Measurements from ENCODE around the gene TRAPPC2B. TPM values are rescaled to one million over a fixed set of nuclear protein-coding genes. Genes with fewer than 3 reads are reported as not detected.

The TRAPPC2B gene
- total RNA-seq: 10 to 100 TPM; 34.4 to 47.4 (median 40.8) TPM

GRCh38 chr19:57362997-57363687 lies at the start of gene TRAPPC2B, which contains the start of gene ZNF547:
Gene TRAPPC2B (plus strand): TSS chr19:57363551. CDS start chr19:57364834, 1,283 bp downstream.
Gene ZNF547 (plus strand): TSS chr19:57363551. CDS start chr19:57368556, 5,005 bp downstream.
- intact Hi-C loops (cut with DNase I; ENCODE audit: low total_unique reads) (loop anchor here (1.0 to 5.0 kb wide), 7 partner anchors 12 to 171 kb away; partner anchors contain the start of genes ZNF17, ZNF264, ZNF304 and ZNF460), in situ Hi-C loops (cut with MboI; ENCODE audit: low sequenced_read_pairs in 4 of 4) (no loop called here)
- H3K27me3 ChIP-seq: no peaks in the 10 kb centered on the region
- DNase-seq (peak; percentile 99 to 100), ATAC-seq (peak; percentile 94)
- H3K9me3 ChIP-seq: no peaks in the 10 kb centered on the region
- H3K4me3 ChIP-seq: peak within 1 kb of the TSS; percentile 68 to 93 (median 80)
- H3K27ac ChIP-seq: peak within 1 kb of the TSS; percentile 91 to 98 (median 97)
- H3K36me3 ChIP-seq: peaks cover 2 to 15% of the 10 kb centered on the region in 2 donors
- peaks cover 16 to 37% of the 10 kb centered on the region in 2 donors for H3K4me1 ChIP-seq
- TF ChIP-seq POLR2A (IDR thresholded peaks at IDR 0.05) (peak; percentile 80 to 81), CTCF (IDR thresholded peaks at IDR 0.05 in 4 of 5, conservative IDR thresholded peaks at IDR 0.05 in 1 of 5) (peak in 1 of 5 experiments; percentile 15)

GRCh38 chr19:57314146-57314545 lies 49.2 kb upstream of the TRAPPC2B start:
- H3K27me3 ChIP-seq: no peaks in the 10 kb centered on the region
- intact Hi-C loops (cut with DNase I; ENCODE audit: low total_unique reads): no loop called here
- no peak overlapping the region for H3K4me3 ChIP-seq
- H3K4me1 ChIP-seq: no peaks in the 10 kb centered on the region
- no peaks in the 10 kb centered on the region for H3K36me3 ChIP-seq
- H3K27ac ChIP-seq: no peak overlapping the region
- ATAC-seq (no peak), DNase-seq (no peak)
- TF ChIP-seq CTCF (IDR thresholded peaks at IDR 0.05 in 4 of 5, conservative IDR thresholded peaks at IDR 0.05 in 1 of 5) (no peak), POLR2A (IDR thresholded peaks at IDR 0.05) (no peak)
- no peaks in the 10 kb centered on the region for H3K9me3 ChIP-seq
- in situ Hi-C loops (cut with MboI; ENCODE audit: low sequenced_read_pairs in 4 of 4): no loop called here

- Histone ChIP-seq H3K36me3 (no peaks in the 10 kb centered on the region), H3K27me3 (no peaks in the 10 kb centered on the region), H3K27ac (peak overlapping the region; percentile 33 to 71 (median 50)), H3K4me1 (peaks cover 15 to 19% of the 10 kb centered on the region in 2 donors), H3K4me3 (peak overlapping the region; percentile 34 to 47 (median 44)), H3K9me3 (no peaks in the 10 kb centered on the region)
- TF ChIP-seq POLR2A (IDR thresholded peaks at IDR 0.05) (no peak), CTCF (IDR thresholded peaks at IDR 0.05 in 4 of 5, conservative IDR thresholded peaks at IDR 0.05 in 1 of 5) (no peak)
- DNase-seq: peak in 1 of 2 donors; percentile 38
- in situ Hi-C loops (cut with MboI; ENCODE audit: low sequenced_read_pairs in 4 of 4) (no loop called here), intact Hi-C loops (cut with DNase I; ENCODE audit: low total_unique reads) (loop anchor here (2.0 kb wide), 1 partner anchor 15 kb away; no protein-coding TSS in a partner anchor)
- ATAC-seq: peak in 1 of 2 donors; percentile 21
These were observed 45.8 kb upstream of the TRAPPC2B start for GRCh38 chr19:57317503-57317902.

GRCh38 chr19:57319869-57320179 lies 43.5 kb upstream of the TRAPPC2B start:
- peak; percentile 38 to 43 for ATAC-seq
- in situ Hi-C loops (cut with MboI; ENCODE audit: low sequenced_read_pairs in 4 of 4): no loop called here
- intact Hi-C loops (cut with DNase I; ENCODE audit: low total_unique reads): loop anchor here (1.0 to 2.0 kb wide), 4 partner anchors 19 to 69 kb away; partner anchors contain the start of genes TRAPPC2B, ZNF460, ZNF547 and ZNF548

More at GRCh38 chr19:57319869-57320179, 43.5 kb upstream of the TRAPPC2B start:
- Histone ChIP-seq H3K4me1 (peaks cover 18 to 19% of the 10 kb centered on the region in 2 donors), H3K27ac (peak overlapping the region; percentile 87 to 98 (median 91)), H3K9me3 (no peaks in the 10 kb centered on the region), H3K36me3 (peaks cover 0 to 20% of the 10 kb centered on the region in 2 donors), H3K4me3 (peak overlapping the region; percentile 65 to 99 (median 91)), H3K27me3 (no peaks in the 10 kb centered on the region)
- DNase-seq: no peak
- TF ChIP-seq CTCF (IDR thresholded peaks at IDR 0.05 in 4 of 5, conservative IDR thresholded peaks at IDR 0.05 in 1 of 5): no peak
- no peak for TF ChIP-seq POLR2A (IDR thresholded peaks at IDR 0.05)
